Measurements from ENCODE around the gene VPS18.

DNA sequence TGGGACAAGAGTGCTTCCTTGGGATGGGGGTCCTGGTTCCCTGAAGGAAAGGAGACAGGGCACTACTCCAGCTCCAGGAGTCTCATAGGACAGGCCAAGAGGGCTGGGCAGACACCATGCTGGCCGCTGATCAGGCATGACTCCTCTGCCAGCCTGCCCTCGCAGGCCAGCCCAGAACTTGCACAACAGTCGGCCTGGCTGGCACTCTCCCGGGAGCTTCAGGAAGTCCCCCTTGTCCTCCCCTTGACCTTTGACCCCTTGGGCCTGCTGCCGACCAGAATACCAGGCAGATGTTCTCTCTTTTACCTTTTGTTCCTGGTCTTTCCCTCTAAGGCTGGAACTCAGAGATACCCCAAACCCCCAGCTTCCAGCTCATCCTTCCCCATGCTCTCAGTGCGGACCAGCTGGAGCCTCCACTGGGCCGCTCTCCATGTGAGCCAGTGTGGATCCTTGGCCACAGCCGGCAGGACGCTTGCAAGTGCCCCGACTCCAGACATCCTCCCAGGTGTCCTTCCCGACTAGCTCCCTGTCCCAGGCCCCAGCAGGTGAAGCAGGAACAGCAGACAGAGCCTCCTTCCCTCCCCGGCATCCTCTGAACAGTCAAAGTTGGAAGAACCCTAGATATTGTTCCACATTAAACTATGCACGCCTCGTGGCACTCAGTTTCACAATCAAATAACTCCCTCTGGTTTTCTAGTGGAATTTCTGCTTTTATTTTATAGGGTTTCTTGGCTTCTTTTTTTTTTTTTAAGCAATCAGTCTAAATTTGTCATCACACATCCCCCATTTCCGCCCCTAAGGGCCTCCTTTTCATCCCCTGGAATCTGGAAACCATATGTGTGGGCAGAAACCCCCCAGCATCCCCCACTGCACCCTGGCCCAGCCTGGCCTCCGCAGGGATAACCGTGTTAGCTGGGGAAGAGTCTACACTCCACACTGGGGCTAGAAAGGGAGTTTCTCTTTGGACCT, 15.7 kb downstream of the VPS18 start:
- TF ChIP-seq EP300 (conservative IDR thresholded peaks at IDR 0.05; ENCODE audit: poor library complexity, severe bottlenecking), result no peak
- TF ChIP-seq, protein P1, sequence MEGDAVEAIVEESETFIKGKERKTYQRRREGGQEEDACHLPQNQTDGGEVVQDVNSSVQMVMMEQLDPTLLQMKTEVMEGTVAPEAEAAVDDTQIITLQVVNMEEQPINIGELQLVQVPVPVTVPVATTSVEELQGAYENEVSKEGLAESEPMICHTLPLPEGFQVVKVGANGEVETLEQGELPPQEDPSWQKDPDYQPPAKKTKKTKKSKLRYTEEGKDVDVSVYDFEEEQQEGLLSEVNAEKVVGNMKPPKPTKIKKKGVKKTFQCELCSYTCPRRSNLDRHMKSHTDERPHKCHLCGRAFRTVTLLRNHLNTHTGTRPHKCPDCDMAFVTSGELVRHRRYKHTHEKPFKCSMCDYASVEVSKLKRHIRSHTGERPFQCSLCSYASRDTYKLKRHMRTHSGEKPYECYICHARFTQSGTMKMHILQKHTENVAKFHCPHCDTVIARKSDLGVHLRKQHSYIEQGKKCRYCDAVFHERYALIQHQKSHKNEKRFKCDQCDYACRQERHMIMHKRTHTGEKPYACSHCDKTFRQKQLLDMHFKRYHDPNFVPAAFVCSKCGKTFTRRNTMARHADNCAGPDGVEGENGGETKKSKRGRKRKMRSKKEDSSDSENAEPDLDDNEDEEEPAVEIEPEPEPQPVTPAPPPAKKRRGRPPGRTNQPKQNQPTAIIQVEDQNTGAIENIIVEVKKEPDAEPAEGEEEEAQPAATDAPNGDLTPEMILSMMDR (IDR thresholded peaks at IDR 0.05; ENCODE audit: poor library complexity, severe bottlenecking), result no peak

Data from neural cell (in vitro differentiated cells).